Measurements from ENCODE around the gene GALNT2. TPM values are rescaled to one million over a fixed set of nuclear protein-coding genes. Genes with fewer than 3 reads are reported as not detected.

GALNT2 gene
- total and polyA plus RNA-seq, 10 of the 15 experiments (the other 5 are each of a cell fraction or from before 2014, with no cell fraction given) = 0.52 to 27.7 (median 16.3) TPM

DNA sequence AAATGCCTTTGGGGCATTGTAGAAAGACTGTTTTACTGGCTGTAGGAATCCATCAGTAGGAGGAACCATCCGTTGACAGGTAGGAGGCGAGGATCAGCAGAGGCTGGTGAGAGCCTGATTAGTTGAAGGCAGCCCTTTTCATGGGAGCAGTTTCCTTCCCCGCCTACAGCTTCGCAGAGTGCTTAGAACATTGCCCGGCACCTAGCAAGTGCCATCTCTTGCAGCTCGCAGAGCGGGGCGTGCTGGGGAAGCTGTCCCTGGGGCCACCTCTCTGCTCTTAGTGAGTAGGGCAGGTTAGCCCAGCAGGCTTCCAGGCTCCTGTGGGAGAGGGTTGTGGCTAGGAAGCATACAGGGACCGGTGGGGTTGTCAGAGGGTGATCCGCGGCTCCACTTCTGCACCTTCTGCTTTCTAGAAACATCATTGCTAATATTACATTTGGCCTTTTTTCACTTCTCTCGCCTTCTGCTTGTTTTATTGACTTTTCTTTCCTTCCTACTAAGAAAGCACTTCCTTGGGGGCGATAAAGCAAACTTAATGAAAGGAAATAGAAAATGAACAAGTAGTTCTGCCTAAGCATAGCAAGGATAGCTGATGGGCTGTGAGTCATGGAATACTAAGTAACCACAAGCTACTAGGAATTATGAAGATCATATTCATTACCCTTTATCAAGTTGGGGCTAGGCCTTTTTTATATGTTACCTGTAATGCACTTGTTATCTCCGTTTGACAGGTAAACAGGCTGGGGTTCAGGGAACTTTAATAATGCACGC, 176.7 kb downstream of the GALNT2 start:
- Histone ChIP-seq H3K9me3 (replicated peaks; ENCODE audit: control insufficient read depth, insufficient read depth, low read length) (no peaks in the 10 kb centered on the region; the same call in 2 of the 3 replicates), H3K4me3 (no peak overlapping the region), H4K20me1 (ENCODE audit: control insufficient read depth, insufficient read depth) (no peaks in the 10 kb centered on the region), H3K9ac (ENCODE audit: control insufficient read depth, insufficient read depth, low read length) (no peak overlapping the region), H3K4me2 (ENCODE audit: control insufficient read depth, insufficient read depth) (no peak overlapping the region), H3K27ac (ENCODE audit: control insufficient read depth, insufficient read depth) (no peak overlapping the region), H3K27me3 (replicated peaks in 1 of 2; ENCODE audit: control insufficient read depth in 2 of 2, insufficient read depth in 2 of 2, low read length in 1 of 2) (no peaks in the 10 kb centered on the region), H3K4me1 (ENCODE audit: control insufficient read depth, insufficient read depth, low read length) (no peaks in the 10 kb centered on the region), H3K36me3 (ENCODE audit: control insufficient read depth in 2 of 2, insufficient read depth in 2 of 2, low read length in 1 of 2) (peaks cover 8 to 17% of the 10 kb centered on the region in 2 experiments; a peak in 3 of 4 replicates), H3K79me2 (ENCODE audit: control insufficient read depth, insufficient read depth, low read length) (no peaks in the 10 kb centered on the region), H2AFZ (ENCODE audit: control insufficient read depth, low read depth, low read length) (no peak overlapping the region)
- ChIA-PET CTCF (no interaction called here), POLR2A (no interaction called here), RAD21 (ENCODE audit: unreplicated experiment) (no interaction called here), SMC1A (ENCODE audit: uncharacterized antibody, unreplicated experiment) (interaction anchor here (1.0 kb wide), 1 partner anchor 9 kb away, joined by 3 read pairs; no protein-coding TSS in a partner anchor)
- BruUV-seq (replicated peaks) = no TSS peak
- TF ChIP-seq, protein P1, sequence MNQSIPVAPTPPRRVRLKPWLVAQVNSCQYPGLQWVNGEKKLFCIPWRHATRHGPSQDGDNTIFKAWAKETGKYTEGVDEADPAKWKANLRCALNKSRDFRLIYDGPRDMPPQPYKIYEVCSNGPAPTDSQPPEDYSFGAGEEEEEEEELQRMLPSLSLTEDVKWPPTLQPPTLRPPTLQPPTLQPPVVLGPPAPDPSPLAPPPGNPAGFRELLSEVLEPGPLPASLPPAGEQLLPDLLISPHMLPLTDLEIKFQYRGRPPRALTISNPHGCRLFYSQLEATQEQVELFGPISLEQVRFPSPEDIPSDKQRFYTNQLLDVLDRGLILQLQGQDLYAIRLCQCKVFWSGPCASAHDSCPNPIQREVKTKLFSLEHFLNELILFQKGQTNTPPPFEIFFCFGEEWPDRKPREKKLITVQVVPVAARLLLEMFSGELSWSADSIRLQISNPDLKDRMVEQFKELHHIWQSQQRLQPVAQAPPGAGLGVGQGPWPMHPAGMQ (IDR thresholded peaks at IDR 0.05; ENCODE audit: borderline replicate concordance) = no peak
- no peak for TF ChIP-seq ZNF384 (IDR thresholded peaks at IDR 0.05; ENCODE audit: borderline replicate concordance, low read depth, low read length)
- TF ChIP-seq, protein P2, sequence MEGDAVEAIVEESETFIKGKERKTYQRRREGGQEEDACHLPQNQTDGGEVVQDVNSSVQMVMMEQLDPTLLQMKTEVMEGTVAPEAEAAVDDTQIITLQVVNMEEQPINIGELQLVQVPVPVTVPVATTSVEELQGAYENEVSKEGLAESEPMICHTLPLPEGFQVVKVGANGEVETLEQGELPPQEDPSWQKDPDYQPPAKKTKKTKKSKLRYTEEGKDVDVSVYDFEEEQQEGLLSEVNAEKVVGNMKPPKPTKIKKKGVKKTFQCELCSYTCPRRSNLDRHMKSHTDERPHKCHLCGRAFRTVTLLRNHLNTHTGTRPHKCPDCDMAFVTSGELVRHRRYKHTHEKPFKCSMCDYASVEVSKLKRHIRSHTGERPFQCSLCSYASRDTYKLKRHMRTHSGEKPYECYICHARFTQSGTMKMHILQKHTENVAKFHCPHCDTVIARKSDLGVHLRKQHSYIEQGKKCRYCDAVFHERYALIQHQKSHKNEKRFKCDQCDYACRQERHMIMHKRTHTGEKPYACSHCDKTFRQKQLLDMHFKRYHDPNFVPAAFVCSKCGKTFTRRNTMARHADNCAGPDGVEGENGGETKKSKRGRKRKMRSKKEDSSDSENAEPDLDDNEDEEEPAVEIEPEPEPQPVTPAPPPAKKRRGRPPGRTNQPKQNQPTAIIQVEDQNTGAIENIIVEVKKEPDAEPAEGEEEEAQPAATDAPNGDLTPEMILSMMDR (IDR thresholded peaks at IDR 0.05 in 2 of 3, conservative IDR thresholded peaks at IDR 0.05 in 1 of 3; ENCODE audit: control insufficient read depth in 2 of 3, extremely low read depth in 1 of 3, insufficient read depth in 1 of 3, low read depth in 3 of 3, low read length in 3 of 3) = no peak
- no peak for TF ChIP-seq SIX5 (IDR thresholded peaks at IDR 0.05; ENCODE audit: low read depth, low read length, severe bottlenecking)
- no peak for TF ChIP-seq TAF1 (IDR thresholded peaks at IDR 0.05; ENCODE audit: borderline replicate concordance, low read depth, low read length)
- no peak for TF ChIP-seq HDAC2 (IDR thresholded peaks at IDR 0.05)
- no peak for TF ChIP-seq ASH2L (IDR thresholded peaks at IDR 0.05; ENCODE audit: borderline replicate concordance, low read depth)
- TF ChIP-seq, protein P3, sequence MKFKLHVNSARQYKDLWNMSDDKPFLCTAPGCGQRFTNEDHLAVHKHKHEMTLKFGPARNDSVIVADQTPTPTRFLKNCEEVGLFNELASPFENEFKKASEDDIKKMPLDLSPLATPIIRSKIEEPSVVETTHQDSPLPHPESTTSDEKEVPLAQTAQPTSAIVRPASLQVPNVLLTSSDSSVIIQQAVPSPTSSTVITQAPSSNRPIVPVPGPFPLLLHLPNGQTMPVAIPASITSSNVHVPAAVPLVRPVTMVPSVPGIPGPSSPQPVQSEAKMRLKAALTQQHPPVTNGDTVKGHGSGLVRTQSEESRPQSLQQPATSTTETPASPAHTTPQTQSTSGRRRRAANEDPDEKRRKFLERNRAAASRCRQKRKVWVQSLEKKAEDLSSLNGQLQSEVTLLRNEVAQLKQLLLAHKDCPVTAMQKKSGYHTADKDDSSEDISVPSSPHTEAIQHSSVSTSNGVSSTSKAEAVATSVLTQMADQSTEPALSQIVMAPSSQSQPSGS (IDR thresholded peaks at IDR 0.05; ENCODE audit: low read length) = no peak
- FAIRE-seq (no peak), DNase-seq (ENCODE audit: low read depth, low spot score) (no peak), ATAC-seq (no peak)
- WGBS (ENCODE audit: insufficient coverage, insufficient replicate concordance, low lambda C conversion rate, missing lambda C conversion rate) = 96% methylated on average over 15 of the region's 15 CpGs
- in situ Hi-C loops (cut with MboI) = no loop called here
- intact Hi-C loops (cut with micrococcal nuclease; ENCODE audit: unreplicated experiment) = no loop called here
